ENCODE measurements around the gene SLX4IP.

The SLX4IP gene

GRCh38 chr20:10651227-10651990, 216.3 kb downstream of the SLX4IP start:
- DNase-seq (ENCODE audit: low spot score): no peak

- DNase-seq (ENCODE audit: low spot score): no peak
Measured at GRCh38 chr20:10652185-10652584, 217.1 kb downstream of the SLX4IP start.

- DNase-seq (ENCODE audit: low spot score): no peak
Measured at GRCh38 chr20:10652660-10653261, 217.7 kb downstream of the SLX4IP start.

GRCh38 chr20:10653599-10654249, 218.6 kb downstream of the SLX4IP start:
- DNase-seq (ENCODE audit: low spot score): no peak

- DNase-seq (ENCODE audit: low spot score): no peak
Measured at GRCh38 chr20:10654250-10654610, 219.1 kb downstream of the SLX4IP start.

- DNase-seq (ENCODE audit: low spot score): no peak
Measured at GRCh38 chr20:10654630-10655029, 219.5 kb downstream of the SLX4IP start.

- DNase-seq (ENCODE audit: low spot score): no peak
Measured at GRCh38 chr20:10655720-10656669, 220.9 kb downstream of the SLX4IP start.

GRCh38 chr20:10657453-10657852, 222.3 kb downstream of the SLX4IP start:
- no peak for DNase-seq (ENCODE audit: low spot score)

- DNase-seq (ENCODE audit: low spot score): no peak
Measured at GRCh38 chr20:10658051-10658823, 223.1 kb downstream of the SLX4IP start.

- no peak for DNase-seq (ENCODE audit: low spot score)
Measured at GRCh38 chr20:10658876-10659632, 223.9 kb downstream of the SLX4IP start.

- DNase-seq (ENCODE audit: low spot score): no peak
Measured at GRCh38 chr20:10659651-10660601, 224.8 kb downstream of the SLX4IP start.

- no peak for DNase-seq (ENCODE audit: low spot score)
Measured at GRCh38 chr20:10660661-10661060, 225.6 kb downstream of the SLX4IP start.

- DNase-seq (ENCODE audit: low spot score): no peak
Measured at GRCh38 chr20:10661261-10661660, 226.2 kb downstream of the SLX4IP start.

GRCh38 chr20:10662151-10662550, 227.0 kb downstream of the SLX4IP start:
- DNase-seq (ENCODE audit: low spot score): no peak

GRCh38 chr20:10662661-10663458, 227.8 kb downstream of the SLX4IP start:
- DNase-seq (ENCODE audit: low spot score): no peak

- no peak for DNase-seq (ENCODE audit: low spot score)
Measured at GRCh38 chr20:10663756-10664155, 228.7 kb downstream of the SLX4IP start.

GRCh38 chr20:10665027-10665561, 230.0 kb downstream of the SLX4IP start:
- DNase-seq (ENCODE audit: low spot score): no peak

GRCh38 chr20:10665791-10666190, 230.7 kb downstream of the SLX4IP start:
- DNase-seq (ENCODE audit: low spot score): no peak
